GM12892 (cell line): ENCODE data around the gene OSBPL6.

Experiments used
- POLR2A ChIP-seq: IDR thresholded peaks from 2 replicates; pipeline ENCODE4 v1.6.1; 2011; ENCODE audit warnings: low read depth, low read length, control low read depth
- POLR2AphosphoS5 ChIP-seq: IDR thresholded peaks from 2 replicates; pipeline ENCODE4 v1.6.1; 2011; ENCODE audit warnings: low read depth, low read length, control low read depth

DNA sequence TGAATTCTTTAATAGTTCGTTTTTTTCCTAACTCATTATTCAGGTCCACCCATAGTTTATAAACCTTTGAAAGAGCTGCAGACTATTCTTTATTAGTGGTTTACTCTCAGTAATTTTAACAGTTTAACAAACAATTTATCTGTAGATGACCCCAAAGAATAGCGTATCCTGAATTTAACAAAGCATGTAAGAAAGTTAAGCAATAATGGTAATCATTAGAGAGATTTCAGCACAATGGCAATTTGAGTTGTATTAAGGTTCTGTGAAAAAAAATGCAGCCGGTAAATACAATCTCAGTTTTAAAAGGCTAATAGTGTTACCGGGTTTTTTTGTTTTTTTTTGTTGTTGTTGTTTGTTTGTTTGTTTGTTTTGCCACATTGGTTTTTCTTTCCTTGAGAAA lies 41.8 kb upstream of the OSBPL6 start:
- TF ChIP-seq POLR2A (no peak), POLR2AphosphoS5 (no peak)
